Regular cardiac myocyte (primary cell): Measurements from ENCODE around the gene IPO11. TPM values are rescaled to one million over a fixed set of nuclear protein-coding genes. Genes with fewer than 3 reads are reported as not detected.

Source experiments
- total RNA-seq: library from RNA; depleted of rRNA; stranded (reverse); fragments of >200 nt; gene quantifications from 2 replicates; pipeline ENCODE4 v1.2.3, GENCODE V29; 2014

IPO11 gene
- 25.1 and 44.5 TPM in 2 replicates for total RNA-seq

GRCh38 chr5:62412549-62413329, at the start of gene IPO11:
Gene IPO11 (plus strand): TSS chr5:62412763. CDS start chr5:62437280, 24,517 bp downstream.

DNA sequence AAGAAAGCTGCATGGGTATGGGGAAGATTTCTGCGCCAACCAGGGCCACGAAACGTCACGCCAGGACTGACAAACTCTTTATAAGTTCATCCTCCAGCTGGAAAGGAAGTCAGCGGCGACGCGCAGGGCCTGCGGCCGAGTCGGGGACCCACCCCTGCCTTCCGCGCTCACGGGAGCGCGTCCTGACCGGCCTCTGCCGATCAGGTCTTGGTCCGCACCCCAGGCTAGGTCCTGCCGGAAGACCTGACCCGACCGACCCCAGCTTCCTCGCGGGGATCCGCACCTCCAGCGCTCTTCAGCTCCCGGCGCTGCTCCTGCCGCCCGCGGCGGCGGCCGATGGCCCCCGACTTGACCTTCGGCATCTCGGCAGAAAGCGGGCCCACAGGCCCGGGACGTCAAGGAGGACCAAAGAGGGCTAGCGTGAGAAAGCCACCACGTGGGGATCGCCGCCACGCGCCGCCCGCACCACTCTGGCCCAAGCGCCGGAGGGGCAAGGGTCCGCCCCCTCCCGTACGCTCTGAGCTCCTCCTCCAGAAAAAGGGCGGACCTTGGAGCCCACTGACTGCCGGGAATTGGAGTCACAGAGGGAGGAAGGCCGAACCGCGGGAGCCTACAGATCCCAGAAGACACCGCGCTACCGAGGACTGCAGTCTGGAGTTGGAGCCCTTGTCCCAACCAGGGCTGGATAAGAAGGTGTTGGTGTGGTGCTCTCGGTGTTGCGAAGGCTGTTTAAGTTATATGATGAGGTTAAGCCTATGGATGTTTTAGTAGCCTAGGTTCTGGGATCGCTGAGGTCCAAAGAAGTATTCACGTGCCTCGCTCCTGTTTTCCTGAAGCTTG, 8.9 kb upstream of the IPO11 start, which contains the start of gene DIMT1:
Gene DIMT1, minus strand, starts transcription at position 495 of the 840 bp plus-strand sequence. Its CDS starts 133 bp downstream, at position 362.

DNA sequence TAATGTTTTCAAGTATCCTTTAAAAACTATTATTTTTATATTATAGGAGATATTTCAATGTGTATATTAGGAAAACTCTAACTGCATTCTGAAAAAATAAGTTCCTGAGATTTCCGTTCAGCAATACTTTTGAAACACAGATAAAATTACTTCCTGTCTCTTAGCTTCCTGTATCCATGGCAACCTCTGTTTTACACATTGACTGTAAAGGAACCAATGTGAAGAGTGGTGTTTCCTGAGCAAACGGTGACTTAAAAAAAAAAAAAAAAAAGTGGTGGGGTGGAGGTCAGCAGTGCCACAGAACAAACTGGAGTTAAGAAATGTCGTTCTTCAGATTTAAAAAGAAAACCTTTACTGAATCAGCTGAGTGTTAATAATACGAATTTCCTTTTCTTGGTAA, 166.0 kb downstream of the IPO11 start, which contains the start of gene LRRC70:
Gene LRRC70, plus strand, starts transcription at position 280 of the 400 bp plus-strand sequence. CDS start 620 bp downstream, outside the sequence.

Other genes starting within 250 kb of the IPO11 start
- gene KIF2A, start 106.6 kb upstream of the IPO11 start, total RNA-seq: 56.4 and 62.3 TPM in 2 replicates
- 36.9 and 50.6 TPM in 2 replicates for gene DIMT1, start 8.9 kb upstream of the IPO11 start, total RNA-seq
- gene LRRC70, start 166.1 kb downstream of the IPO11 start, total RNA-seq: 0.56 and 1.2 TPM in 2 replicates